ENCODE data around the gene B3GNT8.
"Not testable (repeated sequence)": the region's sequence is repeated elsewhere in the genome, so short reads cannot be mapped to it uniquely, and the experiment has no call there.

The B3GNT8 gene

GRCh38 chr19:41436674-41436951 is 9.4 kb upstream of the B3GNT8 start:
- DNase-seq (ENCODE audit: low spot score), result no peak

GRCh38 chr19:41435936-41436673 is 8.9 kb upstream of the B3GNT8 start:
- no peak for DNase-seq (ENCODE audit: low spot score)

GRCh38 chr19:41435376-41435775 is 8.2 kb upstream of the B3GNT8 start:
- DNase-seq (ENCODE audit: low spot score), result not testable (repeated sequence)

GRCh38 chr19:41434450-41434849 is 7.3 kb upstream of the B3GNT8 start:
- no peak for DNase-seq (ENCODE audit: low spot score)

- no peak for DNase-seq (ENCODE audit: low spot score)
Observed at GRCh38 chr19:41433171-41433570, 6.0 kb upstream of the B3GNT8 start.

GRCh38 chr19:41431426-41432386 is 4.5 kb upstream of the B3GNT8 start:
- no peak for DNase-seq (ENCODE audit: low spot score)

- DNase-seq (ENCODE audit: low spot score), result no peak
Observed at GRCh38 chr19:41430922-41431321, 3.7 kb upstream of the B3GNT8 start.

GRCh38 chr19:41428481-41428859 is 1.3 kb upstream of the B3GNT8 start:
- DNase-seq (ENCODE audit: low spot score), result no peak

- DNase-seq (ENCODE audit: low spot score), result no peak
Observed at GRCh38 chr19:41427647-41428480, 690 bp upstream of the B3GNT8 start.

GRCh38 chr19:41426116-41426841 is 895 bp downstream of the B3GNT8 start:
- no peak for DNase-seq (ENCODE audit: low spot score)

- DNase-seq (ENCODE audit: low spot score), result no peak
Observed at GRCh38 chr19:41425174-41426115, 1.7 kb downstream of the B3GNT8 start.

GRCh38 chr19:41424335-41425173 is 2.6 kb downstream of the B3GNT8 start:
- DNase-seq (ENCODE audit: low spot score), result no peak

- no peak for DNase-seq (ENCODE audit: low spot score)
Observed at GRCh38 chr19:41422955-41423354, 4.2 kb downstream of the B3GNT8 start.

- DNase-seq (ENCODE audit: low spot score), result no peak
Observed at GRCh38 chr19:41422456-41422855, 4.7 kb downstream of the B3GNT8 start.

- DNase-seq (ENCODE audit: low spot score), result no peak
Observed at GRCh38 chr19:41421973-41422372, 5.2 kb downstream of the B3GNT8 start.

GRCh38 chr19:41421314-41421713 is 5.9 kb downstream of the B3GNT8 start:
- DNase-seq (ENCODE audit: low spot score), result no peak

GRCh38 chr19:41420101-41420880 is 6.9 kb downstream of the B3GNT8 start:
- no peak for DNase-seq (ENCODE audit: low spot score)

GRCh38 chr19:41416194-41416674 is 10.9 kb downstream of the B3GNT8 start:
- no peak for DNase-seq (ENCODE audit: low spot score)

- DNase-seq (ENCODE audit: low spot score), result no peak
Observed at GRCh38 chr19:41415154-41415571, 12.0 kb downstream of the B3GNT8 start.

All from ecto neural progenitor cell (in vitro differentiated cells).